ENCODE measurements around the gene PHF2.

PHF2 gene

DNA sequence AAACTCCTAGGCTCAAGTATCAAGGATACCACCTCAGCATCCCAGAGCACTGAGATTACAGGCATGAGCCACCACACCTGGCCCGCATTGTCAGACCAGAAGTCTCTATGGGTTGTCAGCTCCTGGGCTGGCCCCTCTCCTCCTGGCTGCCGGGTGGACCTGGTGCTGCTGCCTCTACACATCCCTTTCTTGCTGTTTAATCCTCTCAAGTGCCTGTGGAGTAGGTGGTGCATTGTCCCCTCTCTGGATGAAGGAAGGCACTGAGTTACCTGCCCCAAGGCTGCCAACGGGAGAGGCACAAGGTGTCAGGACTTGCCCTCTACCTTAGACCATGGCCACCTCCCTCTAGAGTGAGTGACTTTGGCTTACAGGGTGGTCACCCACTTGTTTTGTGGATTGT, 37.4 kb downstream of the PHF2 start:
- H3K9me3 ChIP-seq (replicated peaks; ENCODE audit: insufficient read depth, low read length), result no peaks in the 10 kb centered on the region
- no peak for DNase-seq
- H3K79me2 ChIP-seq (ENCODE audit: low read length), result peaks cover 18% of the 10 kb centered on the region; the same call in 1 of the 2 replicates
- H3K9me2 ChIP-seq (replicated peaks; ENCODE audit: insufficient read depth, low read length), result no peaks in the 10 kb centered on the region
- no peaks in the 10 kb centered on the region for H3K4me1 ChIP-seq (ENCODE audit: low read length)
- no peak overlapping the region for H3K4me2 ChIP-seq (ENCODE audit: low read depth, low read length)
- H3K27me3 ChIP-seq (replicated peaks; ENCODE audit: insufficient read depth, low read length), result no peaks in the 10 kb centered on the region
- H3F3A ChIP-seq (ENCODE audit: insufficient read depth, low read length), result no peaks in the 10 kb centered on the region
- H3K4me3 ChIP-seq (ENCODE audit: low read length), result no peak overlapping the region
- no peak overlapping the region for H3K27ac ChIP-seq (ENCODE audit: low read length)
- no peak for TF ChIP-seq EZH2 (optimal IDR thresholded peaks at IDR 0.05; ENCODE audit: low read depth, low read length)
- TF ChIP-seq, protein P1, sequence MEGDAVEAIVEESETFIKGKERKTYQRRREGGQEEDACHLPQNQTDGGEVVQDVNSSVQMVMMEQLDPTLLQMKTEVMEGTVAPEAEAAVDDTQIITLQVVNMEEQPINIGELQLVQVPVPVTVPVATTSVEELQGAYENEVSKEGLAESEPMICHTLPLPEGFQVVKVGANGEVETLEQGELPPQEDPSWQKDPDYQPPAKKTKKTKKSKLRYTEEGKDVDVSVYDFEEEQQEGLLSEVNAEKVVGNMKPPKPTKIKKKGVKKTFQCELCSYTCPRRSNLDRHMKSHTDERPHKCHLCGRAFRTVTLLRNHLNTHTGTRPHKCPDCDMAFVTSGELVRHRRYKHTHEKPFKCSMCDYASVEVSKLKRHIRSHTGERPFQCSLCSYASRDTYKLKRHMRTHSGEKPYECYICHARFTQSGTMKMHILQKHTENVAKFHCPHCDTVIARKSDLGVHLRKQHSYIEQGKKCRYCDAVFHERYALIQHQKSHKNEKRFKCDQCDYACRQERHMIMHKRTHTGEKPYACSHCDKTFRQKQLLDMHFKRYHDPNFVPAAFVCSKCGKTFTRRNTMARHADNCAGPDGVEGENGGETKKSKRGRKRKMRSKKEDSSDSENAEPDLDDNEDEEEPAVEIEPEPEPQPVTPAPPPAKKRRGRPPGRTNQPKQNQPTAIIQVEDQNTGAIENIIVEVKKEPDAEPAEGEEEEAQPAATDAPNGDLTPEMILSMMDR (IDR thresholded peaks at IDR 0.05; ENCODE audit: low read length), result no peak
- TF ChIP-seq EZH2phosphoT487 (IDR thresholded peaks at IDR 0.05; ENCODE audit: low read length), result no peak
- no peak overlapping the region for H2AFZ ChIP-seq (ENCODE audit: low read length)
- H3K9ac ChIP-seq (ENCODE audit: low read length), result no peak overlapping the region
- H4K20me1 ChIP-seq (ENCODE audit: insufficient read depth, low read length), result no peaks in the 10 kb centered on the region
- H3K36me3 ChIP-seq (replicated peaks; ENCODE audit: insufficient read depth, low read length), result no peaks in the 10 kb centered on the region

DNA sequence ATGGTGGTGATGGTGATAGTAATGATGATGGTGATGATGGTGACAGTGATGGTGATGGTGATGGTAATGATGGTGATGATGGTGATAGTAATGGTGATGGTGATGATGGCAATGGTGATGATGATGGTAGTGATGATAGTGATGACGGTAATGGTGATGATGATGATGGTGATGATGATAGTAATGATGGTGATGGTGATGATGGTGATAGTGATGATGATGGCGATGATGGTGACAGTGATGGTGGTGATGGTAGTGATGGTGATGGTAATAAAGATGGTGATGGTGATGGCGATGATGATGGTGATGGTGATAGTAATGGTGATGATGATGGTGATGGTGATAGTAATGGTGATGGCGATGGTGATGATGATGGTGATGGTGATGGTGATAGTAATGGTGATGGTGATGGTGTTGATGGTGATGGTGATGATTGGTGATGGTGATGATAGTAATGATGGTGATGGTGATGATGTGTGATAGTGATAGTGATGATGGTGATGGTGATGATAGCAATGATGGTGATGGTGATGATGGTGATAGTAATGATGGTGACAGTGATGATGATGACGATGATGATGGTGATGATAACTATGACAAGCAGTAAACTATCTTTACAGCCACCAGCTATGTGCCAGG, 38.6 kb downstream of the PHF2 start:
- Histone ChIP-seq H3K4me2 (ENCODE audit: low read depth, low read length) (no peak overlapping the region), H3K9ac (ENCODE audit: low read length) (no peak overlapping the region), H3K9me3 (replicated peaks; ENCODE audit: insufficient read depth, low read length) (no peaks in the 10 kb centered on the region), H4K20me1 (ENCODE audit: insufficient read depth, low read length) (no peaks in the 10 kb centered on the region), H3K9me2 (replicated peaks; ENCODE audit: insufficient read depth, low read length) (no peaks in the 10 kb centered on the region), H3K27me3 (replicated peaks; ENCODE audit: insufficient read depth, low read length) (no peaks in the 10 kb centered on the region), H3K36me3 (replicated peaks; ENCODE audit: insufficient read depth, low read length) (no peaks in the 10 kb centered on the region), H3K27ac (ENCODE audit: low read length) (no peak overlapping the region), H3F3A (ENCODE audit: insufficient read depth, low read length) (no peaks in the 10 kb centered on the region), H3K4me1 (ENCODE audit: low read length) (no peaks in the 10 kb centered on the region), H3K79me2 (ENCODE audit: low read length) (peaks cover 18% of the 10 kb centered on the region; the same call in 1 of the 2 replicates), H3K4me3 (ENCODE audit: low read length) (no peak overlapping the region), H2AFZ (ENCODE audit: low read length) (no peak overlapping the region)
- no peak for DNase-seq
- no peak for TF ChIP-seq EZH2 (optimal IDR thresholded peaks at IDR 0.05; ENCODE audit: low read depth, low read length)
- TF ChIP-seq EZH2phosphoT487 (IDR thresholded peaks at IDR 0.05; ENCODE audit: low read length), result no peak
- TF ChIP-seq, protein P1 (IDR thresholded peaks at IDR 0.05; ENCODE audit: low read length), result no peak

DNA sequence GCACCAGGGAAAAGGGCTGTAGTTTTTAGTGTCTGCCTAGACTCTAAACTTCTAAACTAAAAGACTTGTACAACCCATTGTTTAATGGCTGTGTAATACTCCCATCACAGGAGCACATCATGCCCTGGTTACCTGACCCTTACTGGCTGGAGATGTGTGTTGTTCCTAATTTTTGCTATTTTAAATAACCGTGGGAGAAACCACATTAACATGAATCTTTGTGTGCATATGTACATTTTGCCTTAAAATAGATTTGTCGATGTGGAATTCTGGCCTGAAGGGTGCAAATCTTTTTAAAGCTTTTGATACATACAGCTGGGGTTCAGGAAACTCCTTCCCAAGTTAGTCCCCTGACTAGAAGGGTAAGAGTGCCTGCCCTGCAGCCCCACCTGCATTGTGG, 39.7 kb downstream of the PHF2 start:
- no peaks in the 10 kb centered on the region for H4K20me1 ChIP-seq (ENCODE audit: insufficient read depth, low read length)
- no peaks in the 10 kb centered on the region for H3K9me2 ChIP-seq (replicated peaks; ENCODE audit: insufficient read depth, low read length)
- H3K4me2 ChIP-seq (ENCODE audit: low read depth, low read length), result no peak overlapping the region
- no peaks in the 10 kb centered on the region for H3F3A ChIP-seq (ENCODE audit: insufficient read depth, low read length)
- no peak overlapping the region for H3K9ac ChIP-seq (ENCODE audit: low read length)
- no peak overlapping the region for H3K27ac ChIP-seq (ENCODE audit: low read length)
- H3K79me2 ChIP-seq (ENCODE audit: low read length), result peaks cover 18% of the 10 kb centered on the region; the same call in 1 of the 2 replicates
- DNase-seq, result no peak
- no peak overlapping the region for H3K4me3 ChIP-seq (ENCODE audit: low read length)
- H3K4me1 ChIP-seq (ENCODE audit: low read length), result no peaks in the 10 kb centered on the region
- H2AFZ ChIP-seq (ENCODE audit: low read length), result no peak overlapping the region
- TF ChIP-seq EZH2 (optimal IDR thresholded peaks at IDR 0.05; ENCODE audit: low read depth, low read length), result no peak
- no peak for TF ChIP-seq EZH2phosphoT487 (IDR thresholded peaks at IDR 0.05; ENCODE audit: low read length)
- TF ChIP-seq, protein P1 (IDR thresholded peaks at IDR 0.05; ENCODE audit: low read length), result no peak
- H3K9me3 ChIP-seq (replicated peaks; ENCODE audit: insufficient read depth, low read length), result no peaks in the 10 kb centered on the region
- no peaks in the 10 kb centered on the region for H3K27me3 ChIP-seq (replicated peaks; ENCODE audit: insufficient read depth, low read length)
- no peaks in the 10 kb centered on the region for H3K36me3 ChIP-seq (replicated peaks; ENCODE audit: insufficient read depth, low read length)
